GM12878 (cell line): ENCODE measurements around the gene FERMT1. TPM values are rescaled to one million over a fixed set of nuclear protein-coding genes. Genes with fewer than 3 reads are reported as not detected.

ENCODE experiments used
- ATAC-seq: fragments of 200-7000 bp; cut with Tn5 transposase; 3 replicates; pipeline ENCODE4 v1.9.1; 2020; ENCODE audit warnings: mild to moderate bottlenecking, moderate library complexity
- Bru-seq: library from RNA; stranded (reverse); fragments of 400-500 nt; gene quantifications from one replicate; lab custom pipeline; 2021; lab: Mats Ljungman, UMichigan
- BruChase-seq, 2 experiments: library from RNA; stranded (reverse); fragments of 400-500 nt; gene quantifications; one replicate each; lab custom pipeline; 2021; lab: Mats Ljungman, UMichigan
- BruUV-seq: library from RNA; stranded (reverse); fragments of 400-500 nt; replicated peaks from 2 replicates; lab custom pipeline; 2021; lab: Mats Ljungman, UMichigan
- CTCF ChIA-PET: fragments of 300-600 bp; sonication (Branson Sonifier 250); formaldehyde crosslinking; extraction: SDS; loops from one replicate; lab custom pipeline; 2021; ENCODE audit warnings: inconsistent platforms; lab: Yijun Ruan, JAX
- POLR2A ChIA-PET: fragments of 350-600 bp; formaldehyde crosslinking; extraction: SDS; loops from one replicate; lab custom pipeline; 2021; ENCODE audit warnings: inconsistent platforms; lab: Charles Lee
- RAD21 ChIA-PET: fragments of 300-600 bp; sonication (Branson Sonifier 250); formaldehyde crosslinking; loops from one replicate; lab custom pipeline; 2023; ENCODE audit warnings: antibody characterized with exemption; ENCODE audit not compliant: unreplicated experiment; lab: Charles Lee
- SMC1A ChIA-PET: fragments of 300-600 bp; sonication (Branson Sonifier 250); formaldehyde crosslinking; loops from one replicate; lab custom pipeline; 2023; ENCODE audit not compliant: unreplicated experiment, uncharacterized antibody; lab: Charles Lee
- DNase-seq: peaks from one replicate; pipeline ENCODE4 v3.0.0-alpha.2; 2011; ENCODE audit warnings: low read depth, low spot score
- FAIRE-seq: peaks from 3 replicates; lab custom pipeline; 2011; peaks lifted over from hg19 to GRCh38; lab: Jason Lieb, UNC
- H2AFZ ChIP-seq: 2 replicates; pipeline ENCODE4 v1.6.0; 2011; ENCODE audit warnings: low read depth, low read length, control low read depth; ENCODE audit not compliant: control insufficient read depth
- H3K27ac ChIP-seq: 2 replicates; pipeline ENCODE4 v1.5.1; 2011; ENCODE audit warnings: control low read depth; ENCODE audit not compliant: control insufficient read depth, insufficient read depth
- H3K27me3 ChIP-seq, 2 experiments: replicated peaks in 1 of 2; 2 replicates each; pipeline versions ENCODE4 v1.6.0 to v1.6.1; 2011; ENCODE audit warnings: low read length in 1 of 2; ENCODE audit not compliant: control insufficient read depth in 2 of 2, insufficient read depth in 2 of 2
- H3K36me3 ChIP-seq, 2 experiments: 2 replicates each; pipeline ENCODE4 v1.5.1; 2011; ENCODE audit warnings: low read length in 1 of 2; ENCODE audit not compliant: control insufficient read depth in 2 of 2, insufficient read depth in 2 of 2
- H3K4me1 ChIP-seq: 2 replicates; pipeline ENCODE4 v1.6.1; 2011; ENCODE audit warnings: mild to moderate bottlenecking, low read length, moderate library complexity, mixed read lengths; ENCODE audit not compliant: control insufficient read depth, insufficient read depth
- H3K4me2 ChIP-seq: 2 replicates; pipeline ENCODE4 v1.6.0; 2011; ENCODE audit warnings: control low read depth; ENCODE audit not compliant: control insufficient read depth, insufficient read depth
- H3K4me3 ChIP-seq: fragments of 200-600 bp; sonication (generic); 2 replicates; pipeline ENCODE4 v1.5.1; 2016
- H3K79me2 ChIP-seq: 2 replicates; pipeline ENCODE4 v1.6.0; 2011; ENCODE audit warnings: low read length; ENCODE audit not compliant: control insufficient read depth, insufficient read depth
- H3K9ac ChIP-seq: 2 replicates; pipeline ENCODE4 v1.8.0; 2011; ENCODE audit warnings: low read length, control low read depth, mixed read lengths; ENCODE audit not compliant: control insufficient read depth, insufficient read depth
- H3K9me3 ChIP-seq: replicated peaks from 3 replicates; pipeline ENCODE4 v1.5.1; 2011; ENCODE audit warnings: mild to moderate bottlenecking, low read length; ENCODE audit not compliant: control insufficient read depth, insufficient read depth
- H4K20me1 ChIP-seq: 2 replicates; pipeline ENCODE4 v1.6.0; 2011; ENCODE audit not compliant: control insufficient read depth, insufficient read depth
- ASH2L ChIP-seq: fragments of 300-600, 200-600 bp; sonication (generic); IDR thresholded peaks from 2 replicates; pipeline ENCODE4 v1.6.1; 2017; ENCODE audit warnings: low read depth, mild to moderate bottlenecking, borderline replicate concordance
- NBN ChIP-seq: fragments of 450-650 bp; IDR thresholded peaks from 2 replicates; pipeline ENCODE4 v1.6.1; 2016
- NFXL1 ChIP-seq: fragments of 450-650 bp; IDR thresholded peaks from 2 replicates; pipeline ENCODE4 v1.6.1; 2017; ENCODE audit warnings: antibody characterized with exemption, mild to moderate bottlenecking, borderline replicate concordance
- NKRF ChIP-seq: fragments of 450-650 bp; conservative IDR thresholded peaks from 2 replicates; pipeline ENCODE4 v1.6.1; 2017; ENCODE audit warnings: mild to moderate bottlenecking, moderate library complexity
- NR2F1 ChIP-seq: fragments of 450-650 bp; conservative IDR thresholded peaks from 2 replicates; pipeline ENCODE4 v1.6.1; 2017; ENCODE audit warnings: mild to moderate bottlenecking
- RUNX3 ChIP-seq: IDR thresholded peaks from 2 replicates; pipeline ENCODE4 v1.6.1; 2012; ENCODE audit warnings: low read length, inconsistent platforms
- YY1 ChIP-seq: IDR thresholded peaks from 2 replicates; pipeline ENCODE4 v1.6.1; 2011; ENCODE audit warnings: low read depth, mild to moderate bottlenecking, low read length
- ZNF274 ChIP-seq: IDR thresholded peaks from one replicate; pipeline ENCODE4 v1.8.0; 2011; ENCODE audit not compliant: insufficient read length, insufficient read depth
- WGBS: methylation state at CpG from one replicate; pipeline ENCODE4 v1.1.6; 2016; ENCODE audit warnings: low lambda C conversion rate; ENCODE audit not compliant: insufficient replicate concordance, insufficient coverage; ENCODE audit errors: missing lambda C conversion rate; 5-methylcytosine and 5-hydroxymethylcytosine counted together
- in situ Hi-C: fragments of 300-500 bp; cut with MboI; formaldehyde crosslinking; loops from 9 replicates; pipeline ENCODE4 v1.14.3; 2018; ENCODE audit warnings: mixed read lengths
- intact Hi-C: fragments of 100-400 bp; cut with micrococcal nuclease; formaldehyde crosslinking; loops from one replicate; pipeline ENCODE4 v1.14.2; 2022; ENCODE audit not compliant: unreplicated experiment
- long read RNA-seq, 2 experiments: library from polyadenylated mRNA; unstranded; transcript quantifications; one replicate each; pipeline ENCODE4 v2.0.0, GENCODE V29; 2019 to 2020
- polyA minus RNA-seq, 3 experiments: library from RNA; depleted of rRNA, polyadenylated mRNA; stranded (reverse); fragments of >200 nt; gene quantifications; 2 replicates each; pipeline ENCODE4 v1.2.3, GENCODE V29; 2011
- polyA plus RNA-seq, 11 experiments: library from polyadenylated mRNA; depleted of rRNA in 4 of 11; unstranded in 6 of 11; stranded (reverse) in 5 of 11; fragments of >200 nt; fragmentation: Nextera tagmentation in 4 of 11; fragmentation: Illumina TruSeq in 1 of 11; extraction: Ambion mirVana in 4 of 11; extraction: Trizol in 1 of 11; gene quantifications; 1 replicate in 1 of 11; 2 replicates in 10 of 11; pipeline versions ENCODE4 v1.2.1 to v1.2.3, GENCODE V29; 2011 to 2016; ENCODE audit warnings: inconsistent platforms in 2 of 11, missing spikeins in 2 of 11, low read depth in 1 of 11
- total RNA-seq, 4 experiments: library from RNA; depleted of rRNA in 3 of 4; stranded (reverse); fragments of >200 nt in 3 of 4; fragmentation: Illumina TruSeq in 1 of 4; extraction: Trizol in 1 of 4; gene quantifications; 2 replicates each; pipeline versions ENCODE4 v1.2.1 to v1.2.3, GENCODE V29; 2013 to 2021
- TF ChIP-seq, protein P1 (sequence below): fragments of 450-650 bp; IDR thresholded peaks from 2 replicates; pipeline ENCODE4 v1.6.1; 2016; ENCODE audit warnings: mild to moderate bottlenecking, moderate library complexity, borderline replicate concordance
- TF ChIP-seq, protein P2 (sequence below): fragments of 450-650 bp; IDR thresholded peaks from 2 replicates; pipeline ENCODE4 v1.6.1; 2017; ENCODE audit warnings: low read depth, mild to moderate bottlenecking, moderate library complexity

The FERMT1 gene
- total RNA-seq (2013; cell fraction: nucleolus; rRNA removed) = 1.0 and 2.1 TPM in 2 replicates
- total RNA-seq (2014; rRNA removed) = 0.62 and 0.82 TPM in 2 replicates
- 0.46 and 0.58 TPM in 2 replicates for total RNA-seq (2014; rRNA removed; fragmentation: Illumina TruSeq; extraction: Trizol)
- total RNA-seq (2021) = 0.66 and 0.74 TPM in 2 replicates
- not detected for polyA plus RNA-seq (2011; ENCODE audit: low read depth)
- polyA plus RNA-seq (2011; rRNA removed) = 2.0 and 3.1 TPM in 2 replicates
- polyA plus RNA-seq (2011; cell fraction: cytosol; rRNA removed) = 2.4 TPM in 2 replicates
- polyA plus RNA-seq (2011; cell fraction: nucleus; rRNA removed) = 2.0 TPM in 2 replicates
- polyA plus RNA-seq (2012) = 0.07 TPM in 1 of 2 replicates, not detected in the other
- polyA plus RNA-seq (2014; fragmentation: Illumina TruSeq; extraction: Trizol) = 0.46 and 0.72 TPM in 2 replicates
- polyA plus RNA-seq (2014; fragmentation: Nextera tagmentation; extraction: Ambion mirVana) = under 1 TPM; 0.08 to 0.26 TPM
- polyA plus RNA-seq (2014; rRNA removed) = 0.32 and 1.5 TPM in 2 replicates
- under 1 TPM; 0.04 to 0.29 TPM for polyA plus RNA-seq (2016; fragmentation: Nextera tagmentation; extraction: Ambion mirVana)
- polyA minus RNA-seq (2011; rRNA and poly(A)+ RNA removed) = 1.2 and 1.6 TPM in 2 replicates
- polyA minus RNA-seq (2011; cell fraction: cytosol; rRNA and poly(A)+ RNA removed) = 1.5 and 2.3 TPM in 2 replicates
- 0.85 and 0.96 TPM in 2 replicates for polyA minus RNA-seq (2011; cell fraction: nucleus; rRNA and poly(A)+ RNA removed)
- percentile 42 among the genes with signal in this experiment for Bru-seq, nascent RNA
- percentile 39 among the genes with signal in this experiment for BruChase-seq, experiment 1, labeled RNA remaining after a 6-hour chase
- BruChase-seq, experiment 2, labeled RNA remaining after a 2-hour chase = percentile 34 among the genes with signal in this experiment
- long read RNA-seq, experiment 1, partial matches to known transcripts = 6 of 11 reads
- long read RNA-seq, experiment 1, other reads (novel, unspliced or antisense) = 5 of 11 reads
- long read RNA-seq, experiment 2, full-length matches to known transcripts = 1 of 14 reads
- long read RNA-seq, experiment 2, partial matches to known transcripts = 10 of 14 reads
- long read RNA-seq, experiment 2, other reads (novel, unspliced or antisense) = 3 of 14 reads

- H2AFZ ChIP-seq = peak within 1 kb of the TSS; percentile 23; the same call in 1 of the 2 replicates
- BruUV-seq = no TSS peak
- POLR2A ChIA-PET = interaction anchor here (0.9 to 1.2 kb wide), 2 partner anchors 10 to 20 kb away, joined by 3 to 5 read pairs; no protein-coding TSS in a partner anchor
- no peak for TF ChIP-seq RUNX3
- 0 out of 2 replicates have a peak, but pooled peaks have one; percentile 41 for TF ChIP-seq NR2F1
- TF ChIP-seq, protein P1, sequence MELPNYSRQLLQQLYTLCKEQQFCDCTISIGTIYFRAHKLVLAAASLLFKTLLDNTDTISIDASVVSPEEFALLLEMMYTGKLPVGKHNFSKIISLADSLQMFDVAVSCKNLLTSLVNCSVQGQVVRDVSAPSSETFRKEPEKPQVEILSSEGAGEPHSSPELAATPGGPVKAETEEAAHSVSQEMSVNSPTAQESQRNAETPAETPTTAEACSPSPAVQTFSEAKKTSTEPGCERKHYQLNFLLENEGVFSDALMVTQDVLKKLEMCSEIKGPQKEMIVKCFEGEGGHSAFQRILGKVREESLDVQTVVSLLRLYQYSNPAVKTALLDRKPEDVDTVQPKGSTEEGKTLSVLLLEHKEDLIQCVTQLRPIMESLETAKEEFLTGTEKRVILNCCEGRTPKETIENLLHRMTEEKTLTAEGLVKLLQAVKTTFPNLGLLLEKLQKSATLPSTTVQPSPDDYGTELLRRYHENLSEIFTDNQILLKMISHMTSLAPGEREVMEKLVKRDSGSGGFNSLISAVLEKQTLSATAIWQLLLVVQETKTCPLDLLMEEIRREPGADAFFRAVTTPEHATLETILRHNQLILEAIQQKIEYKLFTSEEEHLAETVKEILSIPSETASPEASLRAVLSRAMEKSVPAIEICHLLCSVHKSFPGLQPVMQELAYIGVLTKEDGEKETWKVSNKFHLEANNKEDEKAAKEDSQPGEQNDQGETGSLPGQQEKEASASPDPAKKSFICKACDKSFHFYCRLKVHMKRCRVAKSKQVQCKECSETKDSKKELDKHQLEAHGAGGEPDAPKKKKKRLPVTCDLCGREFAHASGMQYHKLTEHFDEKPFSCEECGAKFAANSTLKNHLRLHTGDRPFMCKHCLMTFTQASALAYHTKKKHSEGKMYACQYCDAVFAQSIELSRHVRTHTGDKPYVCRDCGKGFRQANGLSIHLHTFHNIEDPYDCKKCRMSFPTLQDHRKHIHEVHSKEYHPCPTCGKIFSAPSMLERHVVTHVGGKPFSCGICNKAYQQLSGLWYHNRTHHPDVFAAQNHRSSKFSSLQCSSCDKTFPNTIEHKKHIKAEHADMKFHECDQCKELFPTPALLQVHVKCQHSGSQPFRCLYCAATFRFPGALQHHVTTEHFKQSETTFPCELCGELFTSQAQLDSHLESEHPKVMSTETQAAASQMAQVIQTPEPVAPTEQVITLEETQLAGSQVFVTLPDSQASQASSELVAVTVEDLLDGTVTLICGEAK = no peak
- no peak for TF ChIP-seq NFXL1
- no peak for TF ChIP-seq YY1
- no peak for TF ChIP-seq NKRF
- TF ChIP-seq ASH2L = no peak
- TF ChIP-seq NBN = 0 out of 2 replicates have a peak, but pooled peaks have one; percentile 32
- TF ChIP-seq ZNF274 = no peak
- TF ChIP-seq, protein P2, sequence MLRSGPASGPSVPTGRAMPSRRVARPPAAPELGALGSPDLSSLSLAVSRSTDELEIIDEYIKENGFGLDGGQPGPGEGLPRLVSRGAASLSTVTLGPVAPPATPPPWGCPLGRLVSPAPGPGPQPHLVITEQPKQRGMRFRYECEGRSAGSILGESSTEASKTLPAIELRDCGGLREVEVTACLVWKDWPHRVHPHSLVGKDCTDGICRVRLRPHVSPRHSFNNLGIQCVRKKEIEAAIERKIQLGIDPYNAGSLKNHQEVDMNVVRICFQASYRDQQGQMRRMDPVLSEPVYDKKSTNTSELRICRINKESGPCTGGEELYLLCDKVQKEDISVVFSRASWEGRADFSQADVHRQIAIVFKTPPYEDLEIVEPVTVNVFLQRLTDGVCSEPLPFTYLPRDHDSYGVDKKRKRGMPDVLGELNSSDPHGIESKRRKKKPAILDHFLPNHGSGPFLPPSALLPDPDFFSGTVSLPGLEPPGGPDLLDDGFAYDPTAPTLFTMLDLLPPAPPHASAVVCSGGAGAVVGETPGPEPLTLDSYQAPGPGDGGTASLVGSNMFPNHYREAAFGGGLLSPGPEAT = no peak
Measured at GRCh38 chr20:6122873-6123648, at the start of gene FERMT1. Gene FERMT1, minus strand, starts transcription at chr20:6123030. Its CDS starts 3,476 bp downstream, at chr20:6119554.

More at GRCh38 chr20:6122873-6123648, at the start of gene FERMT1:
- DNase-seq (no peak), FAIRE-seq (no peak), ATAC-seq (peak; percentile 95)
- ChIA-PET CTCF (interaction anchor here (0.7 to 1.3 kb wide), 3 partner anchors 48 to 595 kb away, joined by 3 to 4 read pairs (median 3); no protein-coding TSS in a partner anchor), RAD21 (interaction anchor here (0.5 kb wide), 1 partner anchor 105 kb away, joined by 3 read pairs; no protein-coding TSS in a partner anchor), SMC1A (interaction anchor here (0.7 kb wide), 1 partner anchor 18 kb away, joined by 3 read pairs; no protein-coding TSS in a partner anchor)
- in situ Hi-C loops = no loop called here
- no peak within 1 kb of the TSS for H3K27ac ChIP-seq
- no peaks in the 10 kb centered on the region for H3K9me3 ChIP-seq
- H3K27me3 ChIP-seq = peaks cover 1 to 17% of the 10 kb centered on the region in 2 experiments
- H4K20me1 ChIP-seq = no peaks in the 10 kb centered on the region
- no peaks in the 10 kb centered on the region for H3K79me2 ChIP-seq
- intact Hi-C loops = no loop called here
- H3K9ac ChIP-seq = no peak within 1 kb of the TSS
- H3K4me1 ChIP-seq = no peaks in the 10 kb centered on the region; the same call in 1 of the 2 replicates
- H3K4me3 ChIP-seq = no peak within 1 kb of the TSS
- no peaks in the 10 kb centered on the region for H3K36me3 ChIP-seq
- WGBS = 15% methylated on average over 55 of the region's 55 CpGs
- peak within 1 kb of the TSS; percentile 42 for H3K4me2 ChIP-seq
